ENCODE data around the gene PRLR. TPM values are rescaled to one million over a fixed set of nuclear protein-coding genes. Genes with fewer than 3 reads are reported as not detected.
"Not testable (repeated sequence)": the region's sequence is repeated elsewhere in the genome, so short reads cannot be mapped to it uniquely, and the experiment has no call there.

Gene PRLR
- total RNA-seq, 4 donors from 2014 or later, result 9.1 to 69.5 (median 54.1) TPM

DNA sequence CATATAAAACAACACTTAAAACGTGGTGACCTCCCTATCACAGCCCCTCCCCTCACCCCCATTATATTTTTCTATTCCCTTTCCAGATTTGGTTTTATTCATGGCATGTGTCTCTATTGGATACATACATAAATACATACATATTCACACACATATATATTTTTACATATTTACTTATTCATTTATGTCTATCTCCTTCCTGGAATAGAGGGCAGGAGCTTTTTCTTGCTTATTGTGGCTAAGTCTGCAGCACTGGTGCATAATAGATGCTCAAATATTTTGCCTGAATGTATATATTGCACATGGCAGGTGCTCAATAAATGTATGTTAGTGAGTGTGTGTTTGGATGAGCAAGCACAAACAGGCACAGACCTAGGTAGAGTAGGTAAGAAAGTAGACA, 185.0 kb downstream of the PRLR start:
- no peaks in the 10 kb centered on the region for H3K9me3 ChIP-seq
- H3K4me3 ChIP-seq, result no peak overlapping the region
- H3K36me3 ChIP-seq, result no peaks in the 10 kb centered on the region
- H3K27me3 ChIP-seq, result no peaks in the 10 kb centered on the region
- H3K4me1 ChIP-seq, result no peaks in the 10 kb centered on the region
- TF ChIP-seq POLR2A (IDR thresholded peaks at IDR 0.05) (no peak), CTCF (IDR thresholded peaks at IDR 0.05) (no peak)
- no peak for DNase-seq
- H3K27ac ChIP-seq, result no peak overlapping the region

GRCh38 chr5:35044649-35045048, 185.6 kb downstream of the PRLR start:
- no peaks in the 10 kb centered on the region for H3K36me3 ChIP-seq
- H3K9me3 ChIP-seq, result no peaks in the 10 kb centered on the region
- no peak overlapping the region for H3K27ac ChIP-seq
- TF ChIP-seq POLR2A (IDR thresholded peaks at IDR 0.05) (no peak), CTCF (IDR thresholded peaks at IDR 0.05) (no peak)
- DNase-seq, result no peak
- no peak overlapping the region for H3K4me3 ChIP-seq
- no peaks in the 10 kb centered on the region for H3K27me3 ChIP-seq
- H3K4me1 ChIP-seq, result no peaks in the 10 kb centered on the region

DNA sequence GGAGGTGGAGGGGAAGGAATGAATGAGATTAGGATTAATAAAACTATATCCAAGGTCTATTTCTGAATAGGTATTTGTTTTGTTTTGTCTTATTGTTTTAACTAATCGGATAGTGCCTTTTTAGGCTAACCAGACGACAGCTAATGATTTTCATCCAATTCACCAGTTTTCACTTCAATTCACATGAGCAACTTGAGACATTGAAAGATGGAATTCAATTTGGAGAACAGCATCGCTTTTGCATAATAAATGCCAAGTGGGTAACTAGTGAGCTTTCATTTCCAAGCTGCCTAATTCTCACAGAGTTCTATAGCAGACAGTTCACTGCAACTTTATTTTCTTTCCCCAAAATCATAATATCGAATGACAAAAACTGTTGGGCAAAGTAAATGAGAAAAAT, 187.5 kb downstream of the PRLR start:
- H3K4me1 ChIP-seq, result no peaks in the 10 kb centered on the region
- H3K27me3 ChIP-seq, result no peaks in the 10 kb centered on the region
- H3K36me3 ChIP-seq, result no peaks in the 10 kb centered on the region
- DNase-seq, result no peak
- H3K9me3 ChIP-seq, result no peaks in the 10 kb centered on the region
- H3K4me3 ChIP-seq, result no peak overlapping the region
- no peak for TF ChIP-seq CTCF (IDR thresholded peaks at IDR 0.05)
- no peak for TF ChIP-seq POLR2A (IDR thresholded peaks at IDR 0.05)
- no peak overlapping the region for H3K27ac ChIP-seq

DNA sequence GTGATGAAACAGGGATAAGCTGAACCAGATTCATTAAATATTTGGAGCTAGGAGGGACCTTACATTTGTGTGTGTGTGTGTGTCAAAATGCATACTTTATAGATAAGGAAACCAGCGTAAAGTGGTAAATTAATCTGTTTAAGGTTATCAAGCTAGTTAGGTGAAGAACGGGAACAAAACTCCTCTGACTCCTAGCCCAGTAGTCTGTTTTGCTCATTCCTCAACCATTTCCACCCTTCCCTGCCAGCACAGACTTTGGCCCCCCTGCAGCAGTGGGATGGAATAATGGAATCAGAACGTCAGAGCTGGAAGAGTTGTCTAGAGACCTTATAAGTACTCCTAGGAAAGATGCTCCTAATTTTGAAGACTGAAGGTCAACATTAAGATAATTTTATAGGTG, 189.0 kb downstream of the PRLR start:
- no peak overlapping the region for H3K27ac ChIP-seq
- no peaks in the 10 kb centered on the region for H3K27me3 ChIP-seq
- H3K36me3 ChIP-seq, result no peaks in the 10 kb centered on the region
- no peaks in the 10 kb centered on the region for H3K9me3 ChIP-seq
- H3K4me3 ChIP-seq, result no peak overlapping the region
- no peaks in the 10 kb centered on the region for H3K4me1 ChIP-seq
- no peak for DNase-seq
- TF ChIP-seq POLR2A (IDR thresholded peaks at IDR 0.05) (no peak), CTCF (IDR thresholded peaks at IDR 0.05) (no peak)

DNA sequence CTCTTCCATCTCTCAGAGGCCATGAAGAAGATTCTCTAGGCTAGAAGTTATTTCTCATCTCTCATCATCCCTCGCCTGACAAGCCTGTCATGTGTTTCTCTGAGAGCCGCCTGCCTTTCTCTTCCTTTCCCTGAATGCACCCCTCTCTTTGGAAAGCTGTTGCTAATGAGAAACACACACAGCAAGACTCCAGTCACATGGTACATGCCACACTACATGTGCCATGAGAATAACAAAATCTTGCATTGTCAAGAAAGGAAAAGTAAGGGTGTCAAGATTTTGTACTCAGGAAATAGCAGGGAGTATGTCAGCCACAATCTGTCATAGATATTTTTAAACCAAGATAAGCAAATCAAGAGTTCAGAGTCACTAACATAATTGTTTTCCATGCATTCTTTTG, 191.4 kb downstream of the PRLR start:
- Histone ChIP-seq H3K9me3 (no peaks in the 10 kb centered on the region), H3K4me1 (no peaks in the 10 kb centered on the region), H3K36me3 (no peaks in the 10 kb centered on the region), H3K27me3 (no peaks in the 10 kb centered on the region), H3K4me3 (no peak overlapping the region), H3K27ac (no peak overlapping the region)
- no peak for TF ChIP-seq CTCF (IDR thresholded peaks at IDR 0.05)
- no peak for TF ChIP-seq POLR2A (IDR thresholded peaks at IDR 0.05)
- no peak for DNase-seq

- Histone ChIP-seq H3K9me3 (no peaks in the 10 kb centered on the region), H3K27ac (no peak overlapping the region), H3K36me3 (no peaks in the 10 kb centered on the region), H3K4me3 (no peak overlapping the region), H3K4me1 (no peaks in the 10 kb centered on the region), H3K27me3 (no peaks in the 10 kb centered on the region)
- TF ChIP-seq POLR2A (IDR thresholded peaks at IDR 0.05) (no peak), CTCF (IDR thresholded peaks at IDR 0.05) (no peak)
- no peak for DNase-seq
Measured at GRCh38 chr5:35036536-35036935, 193.8 kb downstream of the PRLR start.

DNA sequence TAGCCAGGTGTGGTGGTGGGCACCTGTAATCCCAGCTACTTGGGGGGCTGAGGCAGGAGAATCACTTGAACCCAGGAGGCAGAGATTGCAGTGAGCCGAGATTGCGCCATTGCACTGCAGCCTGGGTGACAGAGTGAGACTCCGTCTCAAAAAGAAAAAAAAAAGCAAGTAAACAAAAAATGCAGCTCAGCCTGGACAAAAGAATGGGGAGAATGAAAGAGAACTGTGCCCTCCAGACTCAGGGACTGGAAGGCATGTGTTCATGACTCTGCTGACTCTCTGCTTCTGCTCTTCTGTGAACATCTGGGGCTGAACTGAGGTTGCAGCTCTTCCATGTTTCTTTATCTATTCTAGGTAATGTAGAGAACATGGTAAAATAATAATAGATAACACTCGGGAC, 194.4 kb downstream of the PRLR start:
- not testable (repeated sequence) for H3K4me1 ChIP-seq, H3K27ac ChIP-seq, DNase-seq, H3K4me3 ChIP-seq, H3K27me3 ChIP-seq, H3K9me3 ChIP-seq, H3K36me3 ChIP-seq

Measured in Peyer's patch (tissue), 4 donors.